T-cell (primary cell): ENCODE measurements around the gene EIF2S1. TPM values are rescaled to one million over a fixed set of nuclear protein-coding genes. Genes with fewer than 3 reads are reported as not detected.
A peak's percentile ranks its signal among the peaks of the same experiment; 100 is the strongest.

ENCODE experiments used
- ATAC-seq, 4 experiments: fragments of 200-7000 bp in 3 of 4; fragments of 150-1000 bp in 1 of 4; cut with Tn5 transposase; replicated peaks in 1 of 4; 1 replicate in 3 of 4; 2 replicates in 1 of 4; pipeline ENCODE4 v1.10.0; 2021; ENCODE audit warnings: moderate library complexity in 3 of 4, mild to moderate bottlenecking in 2 of 4, moderate number of reproducible peaks in 1 of 4
- CTCF ChIA-PET, 2 donors: fragments of 300-600 bp; sonication (Branson Sonifier 250); formaldehyde crosslinking; loops; one replicate each; lab custom pipeline; 2022; ENCODE audit warnings: antibody characterized with exemption in 2 of 2; lab: Charles Lee
- POLR2A ChIA-PET, 2 donors: fragments of 300-600 bp; sonication (Branson Sonifier 250); formaldehyde crosslinking; loops; one replicate each; lab custom pipeline; 2022; ENCODE audit warnings: antibody characterized with exemption in 2 of 2; lab: Charles Lee
- DNase-seq, 35 experiments: peaks; one replicate each; pipeline versions ENCODE4 v3.0.0 to v3.0.0-alpha.2; 2013 to 2023
- H3K27ac ChIP-seq: one replicate; pipeline ENCODE4 v1.5.1; 2013; ENCODE audit warnings: low read length
- H3K27me3 ChIP-seq, 2 experiments: replicated peaks in 1 of 2; 1 replicate in 1 of 2; 2 replicates in 1 of 2; pipeline versions ENCODE4 v1.6.1 to v1.7.0; 2013; ENCODE audit warnings: low read length in 1 of 2, mixed read lengths in 1 of 2; ENCODE audit not compliant: control insufficient read depth in 2 of 2, insufficient read depth in 2 of 2; ENCODE audit errors: extremely low read depth in 1 of 2
- H3K36me3 ChIP-seq, 2 donors: 1 replicate in 1 of 2; 2 replicates in 1 of 2; pipeline versions ENCODE4 v1.6.1 to v1.7.0; 2013; ENCODE audit warnings: low read length in 1 of 2; ENCODE audit not compliant: control insufficient read depth in 2 of 2, insufficient read depth in 1 of 2; ENCODE audit errors: extremely low read depth in 1 of 2
- H3K4me1 ChIP-seq, 2 experiments: 1 replicate in 1 of 2; 2 replicates in 1 of 2; pipeline versions ENCODE4 v1.6.1 to v1.7.0; 2013; ENCODE audit warnings: low read length in 2 of 2, mixed read lengths in 1 of 2; ENCODE audit not compliant: insufficient read depth in 2 of 2, control insufficient read depth in 1 of 2; ENCODE audit errors: extremely low read depth in 1 of 2
- H3K4me3 ChIP-seq, 2 donors: 1 replicate in 1 of 2; 2 replicates in 1 of 2; pipeline versions ENCODE4 v1.5.1 to v1.7.0; 2013; ENCODE audit warnings: mild to moderate bottlenecking in 2 of 2, low read length in 1 of 2, moderate library complexity in 1 of 2; ENCODE audit not compliant: control insufficient read depth in 1 of 2; ENCODE audit errors: extremely low read depth in 1 of 2
- H3K9me3 ChIP-seq: 2 replicates; pipeline ENCODE4 v1.7.0; 2013
- H3K27ac Mint-ChIP-seq, 2 donors: one replicate each; pipeline ENCODE4 v1.8.0; 2020 to 2021; ENCODE audit warnings: mild to moderate bottlenecking in 2 of 2, mixed read lengths in 2 of 2
- H3K27me3 Mint-ChIP-seq, 2 donors: one replicate each; pipeline ENCODE4 v1.8.0; 2021 to 2022; ENCODE audit warnings: mixed read lengths in 2 of 2
- H3K36me3 Mint-ChIP-seq: one replicate; pipeline ENCODE4 v1.8.0; 2021; ENCODE audit warnings: mixed read lengths
- H3K4me1 Mint-ChIP-seq, 3 donors: one replicate each; pipeline ENCODE4 v1.8.0; 2020 to 2022; ENCODE audit warnings: mixed read lengths in 3 of 3, mild to moderate bottlenecking in 1 of 3
- H3K4me3 Mint-ChIP-seq, 3 donors: one replicate each; pipeline ENCODE4 v1.8.0; 2020 to 2022; ENCODE audit warnings: mild to moderate bottlenecking in 3 of 3, mixed read lengths in 3 of 3, moderate library complexity in 3 of 3
- H3K9me3 Mint-ChIP-seq, 3 donors: one replicate each; pipeline ENCODE4 v1.8.0; 2020 to 2022; ENCODE audit warnings: mixed read lengths in 3 of 3
- WGBS: methylation state at CpG from one replicate; pipeline ENCODE4 v1.1.5; 2013; ENCODE audit warnings: missing lambda C conversion rate; ENCODE audit not compliant: insufficient coverage; 5-methylcytosine and 5-hydroxymethylcytosine counted together
- total RNA-seq, 35 experiments: library from RNA in 6 of 35; stranded (reverse) in 6 of 35; fragments of 120-200 nt in 1 of 35; gene quantifications; one replicate each; pipeline versions ENCODE4 v1.2.1 to v1.2.4 and lab custom pipeline; 2013 to 2026

The EIF2S1 gene
- total RNA-seq, 5 donors from 2014 or later (not counting 1 experiment from before 2014, with no cell fraction given), result 38.8 to 66.0 (median 57.0) TPM

DNA sequence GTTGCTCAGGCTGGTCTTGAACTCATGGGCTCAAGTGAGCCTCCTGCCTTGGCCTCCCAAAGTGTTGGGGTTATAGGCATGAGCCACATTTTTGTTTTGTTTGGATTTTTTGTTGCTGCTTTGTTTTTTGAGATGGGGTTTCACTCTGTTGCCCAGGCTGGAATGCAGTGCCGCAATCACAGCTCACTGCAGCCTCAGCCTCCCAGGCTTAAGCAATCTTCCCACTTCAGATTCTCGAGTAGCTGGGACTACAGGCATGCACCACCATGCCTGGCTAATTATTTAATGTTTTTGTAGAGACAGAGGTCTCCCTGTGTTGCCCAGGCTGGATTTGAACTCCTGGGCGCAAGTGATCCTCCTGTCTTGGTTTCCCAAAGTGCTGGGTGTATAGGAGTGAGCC is 57.5 kb downstream of the EIF2S1 start:
- CTCF ChIA-PET, result no interaction called here
- Histone ChIP-seq H3K27me3 (peaks cover 0 to 13% of the 10 kb centered on the region in 2 experiments), H3K4me3 (no peak overlapping the region), H3K27ac (no peak overlapping the region), H3K9me3 (no peaks in the 10 kb centered on the region), H3K36me3 (no peaks in the 10 kb centered on the region), H3K4me1 (no peaks in the 10 kb centered on the region)
- H3K27ac Mint-ChIP-seq, result no peak overlapping the region
- POLR2A ChIA-PET, result no interaction called here
- H3K4me1 Mint-ChIP-seq, result peaks cover under 1 to 4% (median 2%) of the 10 kb centered on the region in 3 donors
- DNase-seq, result no peak
- no CpG with 5 or more reads among the region's 3 CpGs for WGBS
- no peak overlapping the region for H3K4me3 Mint-ChIP-seq
- H3K27me3 Mint-ChIP-seq, result no peaks in the 10 kb centered on the region
- H3K9me3 Mint-ChIP-seq, result no peaks in the 10 kb centered on the region
- ATAC-seq, result no peak
- H3K36me3 Mint-ChIP-seq, result no peaks in the 10 kb centered on the region

GRCh38 chr14:67418401-67419191 is 58.5 kb downstream of the EIF2S1 start:
- WGBS, result 94% methylated on average over 5 of the region's 11 CpGs
- Histone ChIP-seq H3K27ac (no peak overlapping the region), H3K27me3 (peaks cover 0 to 14% of the 10 kb centered on the region in 2 experiments), H3K4me3 (no peak overlapping the region), H3K9me3 (no peaks in the 10 kb centered on the region), H3K36me3 (no peaks in the 10 kb centered on the region), H3K4me1 (no peaks in the 10 kb centered on the region)
- H3K9me3 Mint-ChIP-seq, result no peaks in the 10 kb centered on the region
- H3K4me3 Mint-ChIP-seq, result no peak overlapping the region
- POLR2A ChIA-PET, result no interaction called here
- no peaks in the 10 kb centered on the region for H3K36me3 Mint-ChIP-seq
- DNase-seq, result no peak
- H3K27ac Mint-ChIP-seq, result no peak overlapping the region
- H3K4me1 Mint-ChIP-seq, result peaks cover 0 to 6% (median 2%) of the 10 kb centered on the region in 3 donors
- no peak for ATAC-seq
- CTCF ChIA-PET, result no interaction called here
- peaks cover under 1 to 5% of the 10 kb centered on the region in 2 donors for H3K27me3 Mint-ChIP-seq

DNA sequence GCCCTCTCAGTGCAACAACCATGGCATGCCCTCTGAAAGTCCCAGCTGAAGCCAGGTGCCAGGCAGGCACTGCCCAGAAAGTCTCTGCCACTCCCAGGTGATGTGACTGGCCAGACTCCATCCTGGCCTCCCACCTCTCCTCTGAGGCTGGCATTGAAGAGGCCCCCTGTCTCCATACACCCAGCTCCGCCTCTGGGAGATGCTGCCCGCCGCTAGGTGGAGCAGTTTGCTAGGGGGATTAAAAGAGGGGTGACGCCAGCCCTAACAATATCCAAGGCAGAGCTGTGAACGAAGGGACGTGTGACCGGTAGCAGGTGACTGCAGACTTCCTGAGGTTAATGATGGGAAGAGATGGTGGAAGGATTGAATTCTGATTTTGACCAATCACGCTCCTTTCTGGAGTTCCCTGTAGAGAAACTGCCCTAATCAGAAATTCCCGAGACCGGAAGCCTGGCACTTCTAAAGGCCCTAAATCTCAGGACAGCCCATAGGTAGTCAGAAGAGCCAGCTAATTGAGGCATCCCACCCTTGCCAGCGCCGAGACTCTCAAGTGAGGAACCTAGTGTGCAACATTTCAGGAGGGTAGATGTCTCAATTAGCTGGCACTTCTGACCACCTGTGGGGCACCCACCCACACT is 60.1 kb downstream of the EIF2S1 start:
- ATAC-seq, result no peak
- peak in 20 of 35 experiments; percentile 8 to 42 (median 16) for DNase-seq
- no peak overlapping the region for H3K4me3 ChIP-seq
- H3K27ac Mint-ChIP-seq, result no peak overlapping the region
- H3K4me1 ChIP-seq, result no peaks in the 10 kb centered on the region
- H3K36me3 Mint-ChIP-seq, result no peaks in the 10 kb centered on the region
- H3K9me3 Mint-ChIP-seq, result no peaks in the 10 kb centered on the region
- H3K27ac ChIP-seq, result no peak overlapping the region
- CTCF ChIA-PET, result interaction anchor here (0.6 to 1.2 kb wide), 5 partner anchors 151 to 1964 kb away, joined by 3 to 5 read pairs (median 3); no protein-coding TSS in a partner anchor
- H3K27me3 ChIP-seq, result peaks cover 0 to 22% of the 10 kb centered on the region in 2 experiments
- no peak overlapping the region for H3K4me3 Mint-ChIP-seq
- no peaks in the 10 kb centered on the region for H3K36me3 ChIP-seq
- no peaks in the 10 kb centered on the region for H3K9me3 ChIP-seq
- peaks cover 0 to 1% (median 0%) of the 10 kb centered on the region in 3 donors for H3K4me1 Mint-ChIP-seq
- POLR2A ChIA-PET, result no interaction called here
- 100% methylated on average over 2 of the region's 12 CpGs for WGBS
- peaks cover 8 to 11% of the 10 kb centered on the region in 2 donors for H3K27me3 Mint-ChIP-seq

- 95% methylated on average over 7 of the region's 11 CpGs for WGBS
- Histone ChIP-seq H3K4me3 (no peak overlapping the region), H3K9me3 (no peaks in the 10 kb centered on the region), H3K27me3 (peaks cover 0 to 35% of the 10 kb centered on the region in 2 experiments), H3K36me3 (no peaks in the 10 kb centered on the region), H3K27ac (no peak overlapping the region), H3K4me1 (no peaks in the 10 kb centered on the region)
- Mint-ChIP-seq H3K4me3 (no peak overlapping the region), H3K4me1 (peaks cover 0 to 1% (median 0%) of the 10 kb centered on the region in 3 donors), H3K27me3 (peaks cover 11 to 14% of the 10 kb centered on the region in 2 donors), H3K36me3 (no peaks in the 10 kb centered on the region), H3K9me3 (no peaks in the 10 kb centered on the region), H3K27ac (no peak overlapping the region)
- no peak for ATAC-seq
- no peak for DNase-seq
- CTCF ChIA-PET, result interaction anchor here (0.8 to 1.2 kb wide), 3 partner anchors 149 to 283 kb away, joined by 3 to 5 read pairs (median 3); no protein-coding TSS in a partner anchor
- POLR2A ChIA-PET, result no interaction called here
Observed at GRCh38 chr14:67421356-67422224, 61.5 kb downstream of the EIF2S1 start.

DNA sequence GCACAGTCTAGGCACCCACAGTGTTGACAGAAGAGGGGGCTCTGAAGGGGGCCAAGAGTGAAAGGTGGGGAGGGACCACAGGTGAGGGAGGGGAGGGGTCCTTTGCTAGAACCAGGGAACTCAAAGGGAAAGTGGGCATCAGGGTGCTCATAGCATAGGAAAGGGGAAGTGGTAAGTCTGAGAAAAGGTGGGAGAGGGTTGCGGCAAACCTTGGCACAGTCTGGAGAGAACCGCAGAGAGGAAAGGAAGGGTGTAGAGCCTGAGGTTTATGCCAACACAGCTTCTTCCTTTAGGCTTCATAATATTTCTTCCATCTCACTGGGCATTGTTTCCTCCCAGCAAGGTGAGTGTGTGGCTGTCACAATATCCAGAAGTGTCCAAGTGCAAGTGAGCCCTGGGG is 63.3 kb downstream of the EIF2S1 start:
- no CpG with 5 or more reads among the region's 2 CpGs for WGBS
- no peaks in the 10 kb centered on the region for H3K36me3 Mint-ChIP-seq
- H3K4me3 ChIP-seq, result no peak overlapping the region
- ATAC-seq (peak in 1 of 4 experiments; percentile 18), DNase-seq (no peak)
- H3K27ac ChIP-seq, result no peak overlapping the region
- H3K27me3 ChIP-seq, result peaks cover 0 to 45% of the 10 kb centered on the region in 2 experiments
- no peaks in the 10 kb centered on the region for H3K9me3 ChIP-seq
- no peak overlapping the region for H3K4me3 Mint-ChIP-seq
- CTCF ChIA-PET, result interaction anchor here in 1 of 2 donors (2.9 kb wide), 1 partner anchor 148 kb away, joined by 13 read pairs; no protein-coding TSS in a partner anchor
- H3K9me3 Mint-ChIP-seq, result no peaks in the 10 kb centered on the region
- POLR2A ChIA-PET, result no interaction called here
- H3K4me1 ChIP-seq, result peaks cover 0 to 8% of the 10 kb centered on the region in 2 experiments
- H3K36me3 ChIP-seq, result no peaks in the 10 kb centered on the region
- H3K27ac Mint-ChIP-seq, result no peak overlapping the region
- H3K4me1 Mint-ChIP-seq, result peaks cover 0 to 1% (median 0%) of the 10 kb centered on the region in 3 donors
- peaks cover 11 to 18% of the 10 kb centered on the region in 2 donors for H3K27me3 Mint-ChIP-seq

GRCh38 chr14:67424539-67424938 is 64.4 kb downstream of the EIF2S1 start:
- DNase-seq (no peak), ATAC-seq (no peak)
- H3K27ac Mint-ChIP-seq, result no peak overlapping the region
- H3K36me3 Mint-ChIP-seq, result no peaks in the 10 kb centered on the region
- Histone ChIP-seq H3K4me1 (peaks cover 0 to 8% of the 10 kb centered on the region in 2 experiments), H3K27me3 (peaks cover 0 to 45% of the 10 kb centered on the region in 2 experiments), H3K27ac (no peak overlapping the region), H3K4me3 (no peak overlapping the region), H3K9me3 (no peaks in the 10 kb centered on the region), H3K36me3 (no peaks in the 10 kb centered on the region)
- peaks cover 11 to 18% of the 10 kb centered on the region in 2 donors for H3K27me3 Mint-ChIP-seq
- POLR2A ChIA-PET, result no interaction called here
- CTCF ChIA-PET, result interaction anchor here (0.6 to 2.9 kb wide), 7 partner anchors 8 to 280 kb away, joined by 3 to 13 read pairs (median 4); no protein-coding TSS in a partner anchor
- H3K4me1 Mint-ChIP-seq, result peaks cover 0 to 1% (median 0%) of the 10 kb centered on the region in 3 donors
- H3K9me3 Mint-ChIP-seq, result no peaks in the 10 kb centered on the region
- WGBS, result no CpG with 5 or more reads among the region's 3 CpGs
- no peak overlapping the region for H3K4me3 Mint-ChIP-seq
